ENCODE results near the gene CYB561A3. TPM values are rescaled to one million over a fixed set of nuclear protein-coding genes. Genes with fewer than 3 reads are reported as not detected.
"Not testable (repeated sequence)": the region's sequence is repeated elsewhere in the genome, so short reads cannot be mapped to it uniquely, and the experiment has no call there.

CYB561A3 gene
- 10 to 100 TPM; 24.4 to 30.2 (median 27.9) TPM for polyA plus RNA-seq (ENCODE audit: insufficient read length in 4 of 4)

- peak; percentile 86 to 89 (median 88) for DNase-seq (ENCODE audit: low read depth in 4 of 4, low spot score in 3 of 4)
These were observed at the start of gene CYB561A3, which contains the start of gene TMEM138 for GRCh38 chr11:61361741-61362541. TSS of gene CYB561A3 (minus strand) at chr11:61361882. CDS start at chr11:61356713, 5,169 bp downstream. TSS of gene TMEM138 (plus strand) at chr11:61362374. CDS start at chr11:61364391, 2,017 bp downstream.

- DNase-seq (ENCODE audit: low read depth in 4 of 4, low spot score in 3 of 4) = no peak
These were observed 45.5 kb upstream of the CYB561A3 start for GRCh38 chr11:61406991-61407728.

- DNase-seq (ENCODE audit: low read depth in 4 of 4, low spot score in 3 of 4) = no peak
These were observed 44.4 kb upstream of the CYB561A3 start for GRCh38 chr11:61406067-61406466.

DNA sequence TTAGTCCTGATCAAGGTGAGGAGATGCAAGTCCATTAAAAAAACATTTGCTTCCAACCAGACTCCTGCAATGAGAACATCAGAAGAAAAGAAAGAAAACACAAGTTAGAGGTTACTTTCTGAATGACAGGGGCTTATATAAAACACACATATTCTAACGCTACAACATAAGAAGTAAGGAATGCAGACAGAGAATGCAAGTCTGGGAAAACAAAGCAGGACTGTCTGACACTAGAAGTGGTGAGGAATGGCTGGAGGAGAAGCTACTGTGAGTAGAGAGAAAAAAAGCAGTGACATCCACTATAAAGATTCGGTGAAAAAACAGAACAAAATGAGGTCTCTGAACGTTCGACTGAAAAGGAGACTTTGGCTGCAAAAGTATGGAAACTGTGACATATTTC, 43.0 kb upstream of the CYB561A3 start:
- no peak for DNase-seq (ENCODE audit: low read depth in 4 of 4, low spot score in 3 of 4)

DNA sequence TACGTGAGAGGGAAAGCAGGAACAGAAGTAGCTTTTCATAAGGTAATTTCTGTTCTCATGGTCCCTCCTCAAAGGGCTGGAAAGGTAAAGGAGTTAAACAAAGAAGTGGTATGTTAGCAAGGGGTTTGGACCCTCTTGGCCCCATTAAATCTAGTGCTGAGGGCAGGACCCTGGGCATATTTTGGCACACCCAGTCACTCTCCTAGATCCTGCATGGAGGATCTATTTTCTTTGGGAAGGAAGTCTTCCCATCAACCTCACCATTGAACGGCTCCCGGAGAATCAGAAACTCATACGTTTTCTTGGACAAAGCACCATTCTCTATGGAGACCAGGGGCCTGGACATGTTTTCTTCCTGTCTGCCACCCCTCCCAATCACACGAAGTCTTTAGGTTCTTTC, 42.4 kb upstream of the CYB561A3 start:
- DNase-seq (ENCODE audit: low read depth in 4 of 4, low spot score in 3 of 4) = no peak

DNA sequence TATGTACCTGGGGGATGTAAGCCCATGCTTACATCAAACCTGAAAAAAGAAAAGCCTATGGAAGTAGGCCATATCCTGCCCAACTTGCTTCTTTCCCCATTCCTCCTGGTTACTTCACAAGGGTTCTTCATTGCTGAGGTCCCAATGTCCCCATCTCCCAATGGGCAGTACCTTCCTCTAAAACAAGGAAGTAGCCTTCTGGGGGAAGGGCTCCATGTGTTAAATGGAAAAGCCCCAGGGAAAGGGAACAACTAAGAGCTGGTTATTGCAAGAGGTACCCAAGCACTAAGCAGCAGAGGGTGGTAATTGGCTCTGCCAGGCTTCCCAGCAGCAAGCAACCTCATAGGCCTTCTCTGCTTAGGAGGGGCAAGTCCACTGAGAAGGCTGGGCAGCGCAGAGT, 42.0 kb upstream of the CYB561A3 start:
- DNase-seq (ENCODE audit: low read depth in 4 of 4, low spot score in 3 of 4) = no peak

DNA sequence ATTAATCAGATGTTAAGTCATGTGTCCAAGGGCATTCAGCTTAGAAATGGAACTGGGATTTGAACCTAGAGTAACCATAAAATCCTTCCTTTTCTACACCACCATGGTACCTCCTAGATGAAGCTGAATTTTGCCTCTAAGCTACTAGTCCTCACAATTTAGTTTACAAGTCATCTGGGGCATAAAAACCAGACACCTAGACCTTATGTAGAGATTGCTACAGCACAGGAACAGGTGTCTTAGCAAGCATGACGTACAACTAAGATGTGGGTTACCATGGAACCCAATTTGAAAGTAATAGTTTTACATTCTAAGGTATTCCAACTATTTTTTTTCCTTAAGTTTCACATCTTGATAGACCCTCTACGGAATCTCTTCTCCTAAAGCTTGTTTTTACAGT, 39.9 kb upstream of the CYB561A3 start:
- DNase-seq (ENCODE audit: low read depth in 4 of 4, low spot score in 3 of 4) = no peak

DNA sequence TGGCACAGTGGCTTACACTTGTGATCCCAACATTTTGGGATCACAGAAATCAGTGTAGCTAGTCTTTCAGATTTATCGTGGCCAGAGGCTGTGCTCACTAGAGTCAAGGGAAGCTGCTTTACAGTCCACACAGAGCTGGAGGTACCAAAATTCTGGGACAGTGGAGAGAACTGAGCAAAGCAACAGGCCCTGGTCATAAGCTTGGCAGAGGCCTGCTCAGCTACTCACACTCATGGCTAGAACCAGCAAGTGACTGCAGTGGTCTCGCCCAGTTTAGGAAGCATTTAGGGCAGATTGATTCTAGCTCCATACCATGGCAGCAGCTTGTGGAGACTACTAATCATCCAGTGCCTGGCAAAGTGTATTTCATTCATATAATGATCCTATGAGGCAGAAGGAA, 39.5 kb upstream of the CYB561A3 start:
- DNase-seq (ENCODE audit: low read depth in 4 of 4, low spot score in 3 of 4) = no peak

GRCh38 chr11:61392981-61393595, 31.4 kb upstream of the CYB561A3 start:
- no peak for DNase-seq (ENCODE audit: low read depth in 4 of 4, low spot score in 3 of 4)

DNA sequence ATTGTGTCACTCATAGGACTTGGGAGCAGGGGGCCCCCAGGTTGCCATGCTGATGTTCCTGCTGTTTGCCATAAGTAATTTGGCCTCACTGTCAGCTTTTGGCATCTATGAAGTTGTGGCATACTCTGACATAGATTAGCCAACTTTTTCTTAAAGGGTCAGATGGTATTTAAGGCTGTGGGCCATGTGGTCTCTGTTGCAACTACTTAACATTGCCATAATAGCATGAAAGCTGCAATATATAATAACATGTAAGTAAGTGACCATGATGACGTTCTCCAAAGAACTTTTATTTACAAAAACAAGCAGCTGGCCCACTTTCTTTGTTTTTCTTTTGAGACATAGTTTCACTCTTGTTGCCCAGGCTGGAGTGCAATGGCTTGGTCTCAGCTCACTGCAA, 28.5 kb upstream of the CYB561A3 start:
- no peak for DNase-seq (ENCODE audit: low read depth in 4 of 4, low spot score in 3 of 4)

GRCh38 chr11:61384271-61385242, 22.9 kb upstream of the CYB561A3 start:
- no peak for DNase-seq (ENCODE audit: low read depth in 4 of 4, low spot score in 3 of 4)

DNA sequence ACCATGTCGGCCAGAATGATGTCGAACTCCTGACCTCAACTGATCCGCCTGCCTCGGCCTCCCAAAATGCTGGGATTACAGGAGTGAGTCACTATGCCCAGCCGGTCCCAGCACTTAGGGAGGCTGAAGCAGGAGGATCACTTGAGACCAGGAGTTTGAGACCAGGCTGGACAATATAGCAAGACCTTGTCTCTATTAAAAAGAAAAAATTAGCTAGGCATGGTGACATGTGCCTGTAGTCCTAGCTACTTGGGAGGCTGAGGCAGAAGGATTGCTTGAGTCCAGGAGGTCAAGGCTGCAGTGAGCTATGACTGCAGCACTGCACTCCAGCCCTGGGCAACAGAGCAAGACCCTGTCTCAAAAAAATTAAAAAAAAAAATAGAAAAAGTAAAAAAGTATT, 22.2 kb upstream of the CYB561A3 start:
- not testable (repeated sequence) for DNase-seq (ENCODE audit: low read depth in 4 of 4, low spot score in 3 of 4)

DNA sequence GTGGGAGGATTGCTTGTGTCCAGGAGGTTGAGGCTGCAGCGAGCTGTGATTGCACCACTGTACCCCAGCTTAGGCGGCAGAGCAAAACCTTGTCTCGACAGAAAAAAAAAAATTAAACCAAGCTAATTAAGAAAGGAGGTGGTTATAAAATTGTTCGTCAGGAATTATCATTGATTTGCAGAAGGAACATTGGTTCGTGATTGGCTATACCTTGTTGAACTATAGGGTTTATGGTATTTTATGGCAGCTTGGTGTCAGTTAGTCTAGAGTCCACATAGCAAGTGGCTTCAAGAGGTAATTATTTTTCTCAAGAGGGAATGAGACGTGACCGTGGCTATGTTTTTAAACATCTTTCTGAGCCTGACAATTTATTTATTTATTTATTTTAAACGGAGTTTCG, 19.2 kb upstream of the CYB561A3 start:
- no peak for DNase-seq (ENCODE audit: low read depth in 4 of 4, low spot score in 3 of 4)

- no peak for DNase-seq (ENCODE audit: low read depth in 4 of 4, low spot score in 3 of 4)
These were observed 17.1 kb upstream of the CYB561A3 start for GRCh38 chr11:61378713-61379313.

- DNase-seq (ENCODE audit: low read depth in 4 of 4, low spot score in 3 of 4) = no peak
These were observed 15.9 kb upstream of the CYB561A3 start for GRCh38 chr11:61377461-61378160.

DNA sequence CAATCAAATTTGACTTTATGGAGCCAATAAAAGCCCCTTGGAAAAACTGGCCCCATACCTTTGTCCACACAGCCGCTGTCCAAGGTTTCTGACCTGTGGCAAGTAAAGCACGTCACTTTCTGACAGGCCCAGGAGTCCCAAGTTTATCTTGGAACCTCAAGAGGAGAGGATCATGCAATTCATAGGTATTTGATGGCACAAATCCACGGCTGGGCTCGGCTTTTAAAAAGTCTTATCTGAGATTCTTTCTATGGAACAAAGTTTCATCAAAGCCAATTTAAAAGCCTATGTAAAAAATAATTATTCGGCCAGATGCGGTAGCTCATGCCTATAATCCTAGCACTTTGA, 14.1 kb upstream of the CYB561A3 start:
- DNase-seq (ENCODE audit: low read depth in 4 of 4, low spot score in 3 of 4) = no peak

- DNase-seq (ENCODE audit: low read depth in 4 of 4, low spot score in 3 of 4) = no peak
These were observed 11.2 kb upstream of the CYB561A3 start for GRCh38 chr11:61372659-61373420.

DNA sequence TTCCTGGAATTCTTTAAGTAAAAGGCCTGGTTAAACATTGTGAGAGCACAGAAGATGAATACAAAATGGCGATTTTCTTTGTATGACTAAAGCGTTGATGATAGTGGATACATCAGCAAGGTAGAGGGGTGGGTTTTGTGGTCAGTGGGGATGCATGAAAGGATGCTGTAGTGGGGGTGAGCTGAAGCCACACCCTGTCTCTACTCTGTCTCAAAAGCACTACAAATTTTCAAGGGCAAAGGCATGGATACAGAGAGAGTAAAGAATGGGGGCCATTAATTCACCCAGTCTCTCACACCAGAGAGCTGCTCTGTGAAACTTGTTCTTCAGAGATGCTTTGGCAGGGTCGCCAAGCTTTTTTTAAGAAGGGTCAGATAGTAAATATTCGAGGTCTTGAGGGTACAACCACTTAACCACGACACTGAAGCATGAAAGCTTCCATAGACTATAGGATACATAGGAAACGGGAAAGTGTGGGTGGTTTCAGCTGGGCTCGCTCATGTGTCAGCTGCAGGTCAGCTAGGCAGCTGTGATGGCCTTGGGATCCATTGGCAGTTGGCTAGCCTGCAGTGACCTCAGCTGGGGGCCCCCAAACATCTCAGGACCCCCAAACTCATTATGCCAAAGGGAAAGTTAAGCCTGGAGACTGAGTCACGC, 8.8 kb upstream of the CYB561A3 start:
- no peak for DNase-seq (ENCODE audit: low read depth in 4 of 4, low spot score in 3 of 4)
